ENCODE data around the gene SYNC. TPM values are rescaled to one million over a fixed set of nuclear protein-coding genes. Genes with fewer than 3 reads are reported as not detected.

Gene SYNC
- total and polyA plus RNA-seq, 10 of the 15 experiments (the other 5 are each of a cell fraction or from before 2014, with no cell fraction given): 0.04 to 0.12 (median 0.05) TPM; not detected in 7

DNA sequence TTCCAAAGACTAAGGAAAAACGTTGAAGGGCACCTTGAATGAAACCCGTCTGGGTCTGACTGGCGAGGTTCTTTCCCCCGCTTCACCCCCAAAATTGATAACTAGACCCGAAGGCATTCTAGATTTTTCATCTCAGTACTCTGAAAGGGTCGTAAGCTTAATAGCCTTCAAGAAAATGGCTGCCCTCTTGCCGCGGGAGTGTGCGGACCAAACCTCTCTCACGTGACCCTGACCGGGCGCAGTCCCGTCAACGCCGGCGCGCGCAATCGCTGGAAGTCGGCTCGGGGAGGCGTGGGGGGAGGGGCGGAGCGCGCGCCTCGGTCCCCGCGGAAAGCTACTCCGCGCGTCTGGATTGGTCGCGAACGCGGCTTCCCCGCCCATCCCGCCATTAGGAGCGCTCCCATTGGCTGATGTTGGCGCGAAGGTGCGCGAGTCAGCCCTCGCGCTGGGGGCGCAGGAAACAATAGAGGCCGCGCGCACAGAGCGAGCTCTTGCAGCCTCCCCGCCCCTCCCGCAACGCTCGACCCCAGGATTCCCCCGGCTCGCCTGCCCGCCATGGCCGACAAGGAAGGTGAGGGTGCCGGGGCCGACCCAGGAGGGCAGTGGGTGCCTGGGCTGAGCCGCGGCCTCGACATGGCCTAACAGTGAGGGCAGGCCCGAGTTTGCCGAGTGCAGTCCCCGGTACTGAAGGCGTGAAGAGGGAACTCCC lies 51.7 kb downstream of the SYNC start, which contains the start of gene RBBP4 (continued):
- TF ChIP-seq TCF3 (IDR thresholded peaks at IDR 0.05; ENCODE audit: borderline replicate concordance, insufficient read depth, low read depth, low read length) (0 out of 2 replicates have a peak, but pooled peaks have one; percentile 24), PML (IDR thresholded peaks at IDR 0.05; ENCODE audit: low read length) (peak; percentile 85; the same call in 1 of the 2 replicates), IKZF1 (conservative IDR thresholded peaks at IDR 0.05) (peak; percentile 58), STAT3 (IDR thresholded peaks at IDR 0.05; ENCODE audit: low read depth, low read length) (0 out of 2 replicates have a peak, but pooled peaks have one; percentile 6), TCF7 (IDR thresholded peaks at IDR 0.05; ENCODE audit: borderline replicate concordance) (no peak), CHD4 (IDR thresholded peaks at IDR 0.05) (no peak), RAD51 (IDR thresholded peaks at IDR 0.05) (peak; percentile 94), NR2F1 (conservative IDR thresholded peaks at IDR 0.05) (peak; percentile 30; the same call in 1 of the 2 replicates), MYC (IDR thresholded peaks at IDR 0.05; ENCODE audit: insufficient read depth, insufficient read length, insufficient replicate concordance, low read length, severe bottlenecking) (no peak), SREBF1 (IDR thresholded peaks at IDR 0.05; ENCODE audit: low read length) (no peak), POLR2AphosphoS2 (IDR thresholded peaks at IDR 0.05; ENCODE audit: low read depth, low read length) (0 out of 2 replicates have a peak, but pooled peaks have one; percentile 34), ZNF207 (IDR thresholded peaks at IDR 0.05; ENCODE audit: borderline replicate concordance) (peak; percentile 37; the same call in 1 of the 2 replicates), CBX5 (IDR thresholded peaks at IDR 0.05; ENCODE audit: low read depth) (no peak)
- TF ChIP-seq, protein P1, sequence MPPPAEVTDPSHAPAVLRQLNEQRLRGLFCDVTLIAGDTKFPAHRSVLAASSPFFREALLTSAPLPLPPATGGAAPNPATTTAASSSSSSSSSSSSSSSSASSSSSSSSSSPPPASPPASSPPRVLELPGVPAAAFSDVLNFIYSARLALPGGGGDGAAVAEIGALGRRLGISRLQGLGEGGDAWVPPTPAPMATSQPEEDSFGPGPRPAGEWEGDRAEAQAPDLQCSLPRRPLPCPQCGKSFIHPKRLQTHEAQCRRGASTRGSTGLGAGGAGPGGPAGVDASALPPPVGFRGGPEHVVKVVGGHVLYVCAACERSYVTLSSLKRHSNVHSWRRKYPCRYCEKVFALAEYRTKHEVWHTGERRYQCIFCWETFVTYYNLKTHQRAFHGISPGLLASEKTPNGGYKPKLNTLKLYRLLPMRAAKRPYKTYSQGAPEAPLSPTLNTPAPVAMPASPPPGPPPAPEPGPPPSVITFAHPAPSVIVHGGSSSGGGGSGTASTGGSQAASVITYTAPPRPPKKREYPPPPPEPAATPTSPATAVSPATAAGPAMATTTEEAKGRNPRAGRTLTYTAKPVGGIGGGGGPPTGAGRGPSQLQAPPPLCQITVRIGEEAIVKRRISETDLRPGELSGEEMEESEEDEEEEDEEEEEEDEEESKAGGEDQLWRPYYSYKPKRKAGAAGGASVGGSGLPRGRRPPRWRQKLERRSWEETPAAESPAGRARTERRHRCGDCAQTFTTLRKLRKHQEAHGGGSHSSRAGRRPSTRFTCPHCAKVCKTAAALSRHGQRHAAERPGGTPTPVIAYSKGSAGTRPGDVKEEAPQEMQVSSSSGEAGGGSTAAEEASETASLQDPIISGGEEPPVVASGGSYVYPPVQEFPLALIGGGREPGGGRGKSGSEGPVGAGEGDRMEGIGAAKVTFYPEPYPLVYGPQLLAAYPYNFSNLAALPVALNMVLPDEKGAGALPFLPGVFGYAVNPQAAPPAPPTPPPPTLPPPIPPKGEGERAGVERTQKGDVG (CRISPR knock-in tag; IDR thresholded peaks at IDR 0.05): peak; percentile 89
- TF ChIP-seq, protein P2, sequence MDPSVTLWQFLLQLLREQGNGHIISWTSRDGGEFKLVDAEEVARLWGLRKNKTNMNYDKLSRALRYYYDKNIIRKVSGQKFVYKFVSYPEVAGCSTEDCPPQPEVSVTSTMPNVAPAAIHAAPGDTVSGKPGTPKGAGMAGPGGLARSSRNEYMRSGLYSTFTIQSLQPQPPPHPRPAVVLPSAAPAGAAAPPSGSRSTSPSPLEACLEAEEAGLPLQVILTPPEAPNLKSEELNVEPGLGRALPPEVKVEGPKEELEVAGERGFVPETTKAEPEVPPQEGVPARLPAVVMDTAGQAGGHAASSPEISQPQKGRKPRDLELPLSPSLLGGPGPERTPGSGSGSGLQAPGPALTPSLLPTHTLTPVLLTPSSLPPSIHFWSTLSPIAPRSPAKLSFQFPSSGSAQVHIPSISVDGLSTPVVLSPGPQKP (IDR thresholded peaks at IDR 0.05; ENCODE audit: low read depth, low read length): no peak
- TF ChIP-seq, protein P3, sequence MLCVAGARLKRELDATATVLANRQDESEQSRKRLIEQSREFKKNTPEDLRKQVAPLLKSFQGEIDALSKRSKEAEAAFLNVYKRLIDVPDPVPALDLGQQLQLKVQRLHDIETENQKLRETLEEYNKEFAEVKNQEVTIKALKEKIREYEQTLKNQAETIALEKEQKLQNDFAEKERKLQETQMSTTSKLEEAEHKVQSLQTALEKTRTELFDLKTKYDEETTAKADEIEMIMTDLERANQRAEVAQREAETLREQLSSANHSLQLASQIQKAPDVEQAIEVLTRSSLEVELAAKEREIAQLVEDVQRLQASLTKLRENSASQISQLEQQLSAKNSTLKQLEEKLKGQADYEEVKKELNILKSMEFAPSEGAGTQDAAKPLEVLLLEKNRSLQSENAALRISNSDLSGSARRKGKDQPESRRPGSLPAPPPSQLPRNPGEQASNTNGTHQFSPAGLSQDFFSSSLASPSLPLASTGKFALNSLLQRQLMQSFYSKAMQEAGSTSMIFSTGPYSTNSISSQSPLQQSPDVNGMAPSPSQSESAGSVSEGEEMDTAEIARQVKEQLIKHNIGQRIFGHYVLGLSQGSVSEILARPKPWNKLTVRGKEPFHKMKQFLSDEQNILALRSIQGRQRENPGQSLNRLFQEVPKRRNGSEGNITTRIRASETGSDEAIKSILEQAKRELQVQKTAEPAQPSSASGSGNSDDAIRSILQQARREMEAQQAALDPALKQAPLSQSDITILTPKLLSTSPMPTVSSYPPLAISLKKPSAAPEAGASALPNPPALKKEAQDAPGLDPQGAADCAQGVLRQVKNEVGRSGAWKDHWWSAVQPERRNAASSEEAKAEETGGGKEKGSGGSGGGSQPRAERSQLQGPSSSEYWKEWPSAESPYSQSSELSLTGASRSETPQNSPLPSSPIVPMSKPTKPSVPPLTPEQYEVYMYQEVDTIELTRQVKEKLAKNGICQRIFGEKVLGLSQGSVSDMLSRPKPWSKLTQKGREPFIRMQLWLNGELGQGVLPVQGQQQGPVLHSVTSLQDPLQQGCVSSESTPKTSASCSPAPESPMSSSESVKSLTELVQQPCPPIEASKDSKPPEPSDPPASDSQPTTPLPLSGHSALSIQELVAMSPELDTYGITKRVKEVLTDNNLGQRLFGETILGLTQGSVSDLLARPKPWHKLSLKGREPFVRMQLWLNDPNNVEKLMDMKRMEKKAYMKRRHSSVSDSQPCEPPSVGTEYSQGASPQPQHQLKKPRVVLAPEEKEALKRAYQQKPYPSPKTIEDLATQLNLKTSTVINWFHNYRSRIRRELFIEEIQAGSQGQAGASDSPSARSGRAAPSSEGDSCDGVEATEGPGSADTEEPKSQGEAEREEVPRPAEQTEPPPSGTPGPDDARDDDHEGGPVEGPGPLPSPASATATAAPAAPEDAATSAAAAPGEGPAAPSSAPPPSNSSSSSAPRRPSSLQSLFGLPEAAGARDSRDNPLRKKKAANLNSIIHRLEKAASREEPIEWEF (IDR thresholded peaks at IDR 0.05; ENCODE audit: insufficient replicate concordance, low read depth, low read length): peak; percentile 48

Data from GM12878 (cell line).